HCT116 (cell line): ENCODE measurements around the gene ZNF619. TPM values are rescaled to one million over a fixed set of nuclear protein-coding genes. Genes with fewer than 3 reads are reported as not detected.

Experiments used
- ATAC-seq: fragments of 200-7000 bp; cut with Tn5 transposase; 2 replicates; pipeline ENCODE4 v1.9.1; 2020; ENCODE audit warnings: mild to moderate bottlenecking, moderate library complexity
- BruUV-seq: library from RNA; stranded (reverse); fragments of 400-500 nt; replicated peaks from 2 replicates; lab custom pipeline; 2021; lab: Mats Ljungman, UMichigan
- CTCF ChIA-PET: fragments of 300-600 bp; sonication (Branson Sonifier 250); formaldehyde crosslinking; loops from one replicate; lab custom pipeline; 2021; ENCODE audit warnings: antibody characterized with exemption; lab: Charles Lee
- POLR2A ChIA-PET: fragments of 300-600, 350-600 bp; sonication (Branson Sonifier 250); formaldehyde crosslinking; loops from one replicate; lab custom pipeline; 2021; ENCODE audit warnings: antibody characterized with exemption; lab: Charles Lee
- RAD21 ChIA-PET, 2 experiments: fragments of 300-600 bp; sonication (Branson Sonifier 250); formaldehyde crosslinking; loops; one replicate each; lab custom pipeline; 2023; ENCODE audit warnings: low total read pairs in 2 of 2; ENCODE audit not compliant: uncharacterized antibody in 2 of 2, unreplicated experiment in 2 of 2, low non-redundant PET in 1 of 2; lab: Charles Lee
- DNase-seq: peaks from one replicate; pipeline ENCODE4 v3.0.0-alpha.2; 2010; ENCODE audit warnings: low read depth, low spot score
- H2AFZ ChIP-seq: fragments of 200-600 bp; shearing (Covaris generic), sonication (generic); 2 replicates; pipeline ENCODE4 v1.6.1; 2017; ENCODE audit warnings: low read depth, mixed run types, mixed read lengths, antibody characterized with exemption, low read length; ENCODE audit not compliant: poor library complexity, severe bottlenecking
- H3K27ac ChIP-seq: 2 replicates; pipeline ENCODE4 v1.5.1; 2012; ENCODE audit warnings: low read depth, low read length
- H3K27me3 ChIP-seq: fragments of 200-600 bp; sonication (generic); 2 replicates; pipeline ENCODE4 v1.6.1; 2016; ENCODE audit warnings: mixed run types, low read length, mixed read lengths; ENCODE audit not compliant: insufficient read depth
- H3K36me3 ChIP-seq, 2 experiments: fragments of 200-500 bp in 1 of 2; fragments of 200-600 bp in 1 of 2; sonication (Bioruptor generic) in 1 of 2; sonication (generic) in 1 of 2; 2 replicates each; pipeline versions ENCODE4 v1.5.1 to v1.6.1; 2014 to 2016; ENCODE audit warnings: low read length in 2 of 2, inconsistent platforms in 1 of 2, mixed read lengths in 1 of 2, mixed run types in 1 of 2; ENCODE audit not compliant: insufficient read depth in 2 of 2, control insufficient read depth in 1 of 2
- H3K4me1 ChIP-seq, 2 experiments: fragments of 200-600 bp in 1 of 2; sonication (generic) in 1 of 2; 2 replicates each; pipeline versions ENCODE4 v1.5.1 to v1.6.1; 2012 to 2017; ENCODE audit warnings: low read length in 2 of 2, inconsistent platforms in 1 of 2, mild to moderate bottlenecking in 1 of 2, mixed read lengths in 1 of 2, mixed run types in 1 of 2, moderate library complexity in 1 of 2; ENCODE audit not compliant: insufficient read depth in 2 of 2, control insufficient read depth in 1 of 2
- H3K4me2 ChIP-seq: fragments of 200-600 bp; sonication (generic); 2 replicates; pipeline ENCODE4 v1.6.1; 2017; ENCODE audit warnings: mixed run types, low read length, mixed read lengths
- H3K4me3 ChIP-seq, 2 experiments: fragments of 200-600 bp in 1 of 2; sonication (generic) in 1 of 2; replicated peaks in 1 of 2; 2 replicates each; pipeline ENCODE4 v1.5.1; 2011 to 2016; ENCODE audit warnings: low read length in 2 of 2, control low read depth in 1 of 2, low read depth in 1 of 2, mild to moderate bottlenecking in 1 of 2, mixed read lengths in 1 of 2, mixed run types in 1 of 2
- H3K79me2 ChIP-seq: fragments of 200-600 bp; sonication (generic); 2 replicates; pipeline ENCODE4 v1.6.1; 2017; ENCODE audit warnings: mild to moderate bottlenecking, mixed run types, low read length, moderate library complexity, mixed read lengths; ENCODE audit not compliant: insufficient read depth
- H3K9ac ChIP-seq: fragments of 200-600 bp; sonication (generic); 2 replicates; pipeline ENCODE4 v1.6.1; 2016; ENCODE audit warnings: low read length, mixed read lengths
- H3K9me2 ChIP-seq: fragments of 200-600 bp; sonication (generic), shearing (Covaris generic); 2 replicates; pipeline ENCODE4 v1.6.1; 2017; ENCODE audit warnings: mixed run types, mild to moderate bottlenecking, moderate library complexity; ENCODE audit not compliant: insufficient read depth
- H3K9me3 ChIP-seq, 2 experiments: fragments of 200-500 bp in 1 of 2; fragments of 200-600 bp in 1 of 2; sonication (Bioruptor generic) in 1 of 2; sonication (generic) in 1 of 2; 2 replicates each; pipeline ENCODE4 v1.6.1; 2014 to 2017; ENCODE audit warnings: low read length in 2 of 2, mixed read lengths in 2 of 2, inconsistent platforms in 1 of 2, low read depth in 1 of 2, mild to moderate bottlenecking in 1 of 2, mixed run types in 1 of 2, moderate library complexity in 1 of 2; ENCODE audit not compliant: control insufficient read depth in 1 of 2, insufficient read depth in 1 of 2
- H4K20me1 ChIP-seq: fragments of 200-600 bp; sonication (generic), shearing (Covaris generic); 2 replicates; pipeline ENCODE4 v1.6.1; 2017; ENCODE audit warnings: mixed run types, mild to moderate bottlenecking, moderate library complexity; ENCODE audit not compliant: insufficient read depth
- CBX3 ChIP-seq: IDR thresholded peaks from 2 replicates; pipeline ENCODE4 v1.6.1; 2012; ENCODE audit warnings: low read depth
- CEBPB ChIP-seq: IDR thresholded peaks from 2 replicates; pipeline ENCODE4 v1.6.1; 2012; ENCODE audit warnings: low read depth
- CTCF ChIP-seq, 3 experiments: fragments of 200-600 bp in 1 of 3; sonication (generic) in 1 of 3; IDR thresholded peaks in 2 of 3; conservative IDR thresholded peaks in 1 of 3; 2 replicates each; pipeline ENCODE4 v1.5.1; 2012 to 2017; ENCODE audit warnings: low read depth in 2 of 3, low read length in 2 of 3, antibody characterized with exemption in 1 of 3, borderline replicate concordance in 1 of 3, control low read depth in 1 of 3, mild to moderate bottlenecking in 1 of 3, mixed read lengths in 1 of 3, mixed run types in 1 of 3, moderate library complexity in 1 of 3; ENCODE audit not compliant: insufficient read depth in 1 of 3
- ELF1 ChIP-seq: IDR thresholded peaks from 2 replicates; pipeline ENCODE4 v1.6.1; 2012; ENCODE audit warnings: low read depth, borderline replicate concordance
- EZH2 ChIP-seq: fragments of 200-600 bp; sonication (generic); IDR thresholded peaks from 2 replicates; pipeline ENCODE4 v1.6.1; 2017; ENCODE audit warnings: antibody characterized with exemption, mixed run types
- EZH2phosphoT487 ChIP-seq: fragments of 200-600 bp; IDR thresholded peaks from 2 replicates; pipeline ENCODE4 v1.6.1; 2018; ENCODE audit warnings: antibody characterized with exemption, borderline replicate concordance
- FOSL1 ChIP-seq: IDR thresholded peaks from 2 replicates; pipeline ENCODE4 v1.6.1; 2012; ENCODE audit warnings: low read depth
- JUND ChIP-seq: IDR thresholded peaks from 2 replicates; pipeline ENCODE4 v1.6.1; 2012
- MAX ChIP-seq: IDR thresholded peaks from 2 replicates; pipeline ENCODE4 v1.6.1; 2012
- POLR2A ChIP-seq: IDR thresholded peaks from 2 replicates; pipeline ENCODE4 v1.7.0; 2011; ENCODE audit warnings: borderline replicate concordance; ENCODE audit not compliant: insufficient read depth, insufficient read length; ENCODE audit errors: extremely low read depth
- POLR2AphosphoS5 ChIP-seq: IDR thresholded peaks from 2 replicates; pipeline ENCODE4 v1.6.1; 2011; ENCODE audit warnings: mild to moderate bottlenecking, low read depth, low read length, moderate library complexity
- SIN3A ChIP-seq: IDR thresholded peaks from 2 replicates; pipeline ENCODE4 v1.6.1; 2012; ENCODE audit warnings: low read depth
- SP1 ChIP-seq: IDR thresholded peaks from 2 replicates; pipeline ENCODE4 v1.6.1; 2012; ENCODE audit warnings: low read depth
- YY1 ChIP-seq: IDR thresholded peaks from 2 replicates; pipeline ENCODE4 v1.6.1; 2011; ENCODE audit warnings: low read length, low read depth, moderate library complexity, mild to moderate bottlenecking; ENCODE audit not compliant: insufficient replicate concordance; ENCODE audit errors: extremely low read depth
- ZBTB33 ChIP-seq: IDR thresholded peaks from 2 replicates; pipeline ENCODE4 v1.6.1; 2011; ENCODE audit warnings: mild to moderate bottlenecking, low read length, moderate library complexity; ENCODE audit not compliant: insufficient replicate concordance; ENCODE audit errors: extremely low read depth
- ZFX ChIP-seq: fragments of 450-650 bp; IDR thresholded peaks from 2 replicates; pipeline ENCODE4 v1.6.1; 2017
- ZNF274 ChIP-seq: fragments of 200-500 bp; sonication (Bioruptor generic); IDR thresholded peaks from 2 replicates; pipeline ENCODE4 v1.6.1; 2014; ENCODE audit warnings: mild to moderate bottlenecking, low read depth, low read length, inconsistent platforms
- intact Hi-C: fragments of 100-400 bp; cut with micrococcal nuclease; formaldehyde crosslinking; loops from 2 replicates; pipeline ENCODE4 v1.10.0; 2022
- total RNA-seq: library from RNA; stranded (reverse); gene quantifications from one replicate; pipeline ENCODE4 v1.2.1, GENCODE V29; 2021; ENCODE audit not compliant: unreplicated experiment

ZNF619 gene
- total RNA-seq, 1 experiment from 2014 or later = 7.3 TPM

- TF ChIP-seq EZH2phosphoT487 (no peak), EZH2 (no peak), YY1 (no peak), POLR2AphosphoS5 (no peak), CBX3 (0 out of 2 replicates have a peak, but pooled peaks have one; percentile 16)
- Histone ChIP-seq H3K79me2 (no peaks in the 10 kb centered on the region), H2AFZ (peak overlapping the region; percentile 94), H4K20me1 (no peaks in the 10 kb centered on the region), H3K9me2 (no peaks in the 10 kb centered on the region), H3K4me2 (peak overlapping the region; percentile 76), H3K27me3 (no peaks in the 10 kb centered on the region), H3K27ac (peak overlapping the region; percentile 15; the same call in 1 of the 2 replicates), H3K9ac (peak overlapping the region; percentile 81), H3K4me1 (peaks cover 7 to 12% of the 10 kb centered on the region in 2 experiments; a peak in 3 of 4 replicates), H3K4me3 (peak overlapping the region; percentile 79 to 85), H3K9me3 (no peaks in the 10 kb centered on the region), H3K36me3 (no peaks in the 10 kb centered on the region)
- intact Hi-C loops = loop anchor here (2.0 kb wide), 1 partner anchor 27 kb away; no protein-coding TSS in a partner anchor
- DNase-seq = no peak
- RAD21 ChIA-PET = no interaction called here
- BruUV-seq = no TSS peak
- CTCF ChIA-PET = no interaction called here
- POLR2A ChIA-PET = interaction anchor here (1.2 to 1.5 kb wide), 3 partner anchors 14 to 28 kb away, joined by 4 to 9 read pairs (median 7); partner anchors contain the start of genes RPL14 and ZNF620
- peak; percentile 30 for ATAC-seq
These were observed 744 bp downstream of the ZNF619 start for GRCh38 chr3:40477666-40478065.

- DNase-seq (no peak), ATAC-seq (no peak)
- Histone ChIP-seq H3K4me1 (no peaks in the 10 kb centered on the region), H3K9me2 (no peaks in the 10 kb centered on the region), H3K9ac (no peak overlapping the region), H3K27ac (no peak overlapping the region), H3K9me3 (peaks cover 0 to 4% of the 10 kb centered on the region in 2 experiments; a peak in 1 of 4 replicates), H3K27me3 (no peaks in the 10 kb centered on the region), H4K20me1 (no peaks in the 10 kb centered on the region), H3K4me2 (no peak overlapping the region), H3K4me3 (no peak overlapping the region), H3K79me2 (no peaks in the 10 kb centered on the region), H2AFZ (no peak overlapping the region), H3K36me3 (peaks cover 0 to 18% of the 10 kb centered on the region in 2 experiments; a peak in 2 of 4 replicates)
- ChIA-PET CTCF (no interaction called here), POLR2A (no interaction called here), RAD21 (no interaction called here)
- BruUV-seq = no TSS peak
- intact Hi-C loops = no loop called here
- TF ChIP-seq CTCF (IDR thresholded peaks at IDR 0.05 in 2 of 3, conservative IDR thresholded peaks at IDR 0.05 in 1 of 3; ENCODE audit: borderline replicate concordance in 1 of 3, insufficient read depth in 1 of 3, low read depth in 2 of 3, low read length in 2 of 3) (no peak), ZFX (no peak), FOSL1 (no peak), CBX3 (no peak), SIN3A (no peak), POLR2A (no peak), EZH2phosphoT487 (no peak), EZH2 (no peak), ELF1 (no peak), SP1 (no peak), JUND (no peak), ZNF274 (no peak), ZBTB33 (no peak), CEBPB (no peak), MAX (no peak)
These were observed 10.2 kb downstream of the ZNF619 start for GRCh38 chr3:40487172-40487571.
